Measurements from ENCODE around the gene PRKCG.
"Not testable (repeated sequence)": the region's sequence is repeated elsewhere in the genome, so short reads cannot be mapped to it uniquely, and the experiment has no call there.

The PRKCG gene

GRCh38 chr19:53868091-53868891 lies 13.7 kb upstream of the PRKCG start:
- DNase-seq (ENCODE audit: low read depth): no peak

GRCh38 chr19:53868892-53869804 lies 12.8 kb upstream of the PRKCG start:
- no peak for DNase-seq (ENCODE audit: low read depth)
- TF ChIP-seq CTCF (IDR thresholded peaks at IDR 0.05; ENCODE audit: control insufficient read depth, insufficient read depth, low read depth, low read length, missing control alignments): peak; percentile 33
- H3K4me3 ChIP-seq (ENCODE audit: control insufficient read depth, low read depth, low read length): peak overlapping the region; percentile 70

More at GRCh38 chr19:53868091-53868891, 13.7 kb upstream of the PRKCG start:
- TF ChIP-seq CTCF (IDR thresholded peaks at IDR 0.05; ENCODE audit: control insufficient read depth, insufficient read depth, low read depth, low read length, missing control alignments): no peak
- peak overlapping the region; percentile 70 for H3K4me3 ChIP-seq (ENCODE audit: control insufficient read depth, low read depth, low read length)

GRCh38 chr19:53869805-53870484 lies 12.1 kb upstream of the PRKCG start:
- not testable (repeated sequence) for DNase-seq (ENCODE audit: low read depth)
- peak overlapping the region; percentile 70 for H3K4me3 ChIP-seq (ENCODE audit: control insufficient read depth, low read depth, low read length)

GRCh38 chr19:53870485-53870844 lies 11.5 kb upstream of the PRKCG start:
- DNase-seq (ENCODE audit: low read depth): no peak
- peak overlapping the region; percentile 9 for H3K4me3 ChIP-seq (ENCODE audit: control insufficient read depth, low read depth, low read length)
- TF ChIP-seq CTCF (IDR thresholded peaks at IDR 0.05; ENCODE audit: control insufficient read depth, insufficient read depth, low read depth, low read length, missing control alignments): no peak

- no peak for DNase-seq (ENCODE audit: low read depth)
- H3K4me3 ChIP-seq (ENCODE audit: control insufficient read depth, low read depth, low read length): no peak overlapping the region
- no peak for TF ChIP-seq CTCF (IDR thresholded peaks at IDR 0.05; ENCODE audit: control insufficient read depth, insufficient read depth, low read depth, low read length, missing control alignments)
Measured at GRCh38 chr19:53871454-53871853, 10.5 kb upstream of the PRKCG start.

GRCh38 chr19:53872762-53873161 lies 9.2 kb upstream of the PRKCG start:
- H3K4me3 ChIP-seq (ENCODE audit: control insufficient read depth, low read depth, low read length): no peak overlapping the region
- no peak for TF ChIP-seq CTCF (IDR thresholded peaks at IDR 0.05; ENCODE audit: control insufficient read depth, insufficient read depth, low read depth, low read length, missing control alignments)
- no peak for DNase-seq (ENCODE audit: low read depth)
